Measurements from ENCODE around the gene KCNMB2.
"Not testable (repeated sequence)": the region's sequence is repeated elsewhere in the genome, so short reads cannot be mapped to it uniquely, and the experiment has no call there.

Gene KCNMB2

DNA sequence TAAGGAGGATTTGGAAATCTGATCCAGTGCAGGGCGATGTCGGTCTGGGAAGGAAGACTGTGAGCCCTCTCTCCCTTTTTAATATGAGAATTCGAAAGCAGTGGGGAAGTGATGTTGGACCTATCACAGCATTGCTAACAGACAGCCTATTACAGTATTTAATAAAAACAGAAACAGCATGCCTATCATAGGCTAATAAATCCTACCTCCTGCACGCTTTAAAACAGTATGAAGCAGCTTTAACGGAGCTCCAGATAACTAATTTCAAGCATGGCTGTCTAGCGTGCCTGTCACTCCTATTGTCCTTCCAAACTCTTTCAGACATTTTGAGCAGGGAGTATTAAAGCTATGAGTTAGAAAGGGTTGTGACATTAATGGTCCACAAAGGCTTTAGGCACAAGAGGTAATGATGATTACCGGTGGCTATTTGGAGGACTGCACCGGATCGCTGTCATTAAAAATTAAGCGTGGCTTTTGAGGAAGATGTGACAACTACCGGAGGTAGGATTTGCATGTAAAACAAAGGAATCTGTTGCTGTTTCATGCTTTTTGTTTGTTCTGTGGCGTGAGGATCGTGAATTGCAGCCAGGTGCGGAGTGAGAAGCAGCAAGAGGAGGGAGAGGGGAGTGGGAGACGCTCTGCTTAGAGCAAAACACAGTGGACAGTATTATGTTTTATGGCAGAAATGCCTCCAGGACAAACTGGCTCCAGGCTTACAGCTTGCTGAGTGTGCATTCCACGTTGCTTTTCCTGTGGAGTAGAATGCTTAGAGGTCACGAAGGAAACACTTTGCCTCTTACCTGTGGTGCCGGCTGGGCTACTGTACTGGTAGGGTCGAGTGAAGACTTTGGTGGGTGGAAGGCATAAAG lies at the start of gene KCNMB2:
KCNMB2 (plus strand) TSS at position 226 of the 869 bp plus-strand sequence.
- no peak for DNase-seq

DNA sequence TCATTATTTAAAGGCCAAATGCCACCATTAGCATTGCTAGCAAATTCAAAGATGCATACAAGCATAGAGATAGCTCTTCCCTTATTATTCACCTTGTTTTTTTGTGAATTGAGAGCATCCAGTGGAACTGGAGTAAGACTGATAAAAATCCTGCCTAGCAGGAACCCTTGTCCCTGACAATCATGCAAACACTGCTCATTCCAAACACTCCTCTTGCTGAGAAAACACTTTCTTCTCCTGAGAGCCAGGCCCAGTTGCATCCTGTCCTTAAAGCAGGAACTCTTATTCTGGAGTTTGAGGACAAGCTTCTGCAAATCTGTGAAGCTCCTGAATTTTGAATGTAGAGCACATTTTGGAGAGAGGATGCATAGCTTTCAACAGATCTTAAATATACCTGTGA lies 49.3 kb upstream of the KCNMB2 start:
- DNase-seq: no peak

DNA sequence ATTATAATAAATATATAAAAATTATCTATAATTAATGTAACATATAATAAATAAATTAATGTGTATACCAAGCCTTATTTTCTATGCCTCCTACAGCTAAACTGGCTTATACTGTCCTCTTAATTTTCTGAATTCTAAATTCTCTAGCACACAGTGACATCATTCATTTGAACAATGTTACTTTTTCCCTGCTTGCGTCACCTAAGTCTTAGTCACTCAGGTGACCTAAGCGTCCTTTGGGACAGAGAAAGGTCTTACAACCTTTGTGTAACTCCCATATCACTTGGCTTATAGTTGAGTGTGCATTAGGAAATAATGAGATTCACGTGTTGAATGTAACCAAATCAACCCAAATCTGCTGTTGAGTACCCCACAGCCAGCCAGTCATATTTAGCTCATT lies 48.5 kb upstream of the KCNMB2 start:
- DNase-seq: no peak

DNA sequence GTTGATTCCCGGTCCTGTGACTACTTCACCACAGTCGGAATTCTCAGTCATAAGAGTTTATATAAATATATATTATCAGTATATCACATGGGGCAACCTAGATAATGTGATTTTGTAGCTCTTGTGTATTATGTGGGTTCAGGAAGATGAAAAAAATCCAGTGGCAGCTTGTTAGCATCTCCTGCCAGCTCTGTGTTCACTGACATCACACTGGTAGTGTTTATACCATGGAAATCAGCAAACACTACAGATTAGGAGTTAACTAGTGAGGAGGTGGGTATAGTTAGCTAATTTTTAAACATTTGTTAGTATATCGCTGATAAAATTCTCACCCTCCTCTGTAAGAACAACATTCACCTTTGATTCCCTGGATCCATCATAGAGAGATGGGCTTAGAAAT lies 44.5 kb upstream of the KCNMB2 start:
- no peak for DNase-seq

DNA sequence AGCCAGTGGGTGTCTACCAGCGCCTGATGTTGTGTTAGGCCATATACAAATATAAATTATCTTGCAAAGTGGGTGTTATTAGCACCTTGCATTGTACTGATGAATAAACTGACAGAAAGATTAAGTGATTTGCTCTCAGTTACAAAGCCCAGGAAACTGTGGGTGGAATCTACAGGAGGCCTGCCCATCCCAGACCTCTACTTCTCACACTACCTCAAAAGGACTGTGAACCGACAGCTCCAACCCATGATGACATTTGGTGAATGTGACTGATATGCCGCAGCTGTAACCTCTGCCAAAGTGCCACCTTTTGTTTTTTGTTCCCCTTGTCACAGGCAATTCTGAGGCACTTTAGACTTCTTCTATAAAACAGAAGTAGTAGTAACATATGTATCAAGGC lies 43.7 kb upstream of the KCNMB2 start:
- DNase-seq: no peak

DNA sequence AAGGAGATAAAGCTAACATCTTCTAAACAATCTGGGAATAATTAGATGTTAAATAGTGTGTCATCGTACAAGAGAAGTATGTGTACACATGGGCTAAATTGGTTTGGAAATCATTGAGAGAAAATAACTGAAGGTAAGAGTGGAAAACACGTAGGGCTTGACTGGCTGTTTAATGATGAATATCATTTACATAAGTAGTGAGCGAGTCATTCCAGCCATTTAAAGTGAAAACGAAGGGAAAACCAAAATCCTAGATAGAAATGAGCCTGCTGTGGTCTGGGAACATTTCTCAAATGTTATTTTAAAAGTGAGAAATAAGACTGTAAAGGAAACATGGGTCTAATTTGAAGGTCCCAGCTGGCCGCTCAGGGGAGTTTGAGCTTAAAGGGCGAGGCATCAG lies 41.9 kb upstream of the KCNMB2 start:
- no peak for DNase-seq

DNA sequence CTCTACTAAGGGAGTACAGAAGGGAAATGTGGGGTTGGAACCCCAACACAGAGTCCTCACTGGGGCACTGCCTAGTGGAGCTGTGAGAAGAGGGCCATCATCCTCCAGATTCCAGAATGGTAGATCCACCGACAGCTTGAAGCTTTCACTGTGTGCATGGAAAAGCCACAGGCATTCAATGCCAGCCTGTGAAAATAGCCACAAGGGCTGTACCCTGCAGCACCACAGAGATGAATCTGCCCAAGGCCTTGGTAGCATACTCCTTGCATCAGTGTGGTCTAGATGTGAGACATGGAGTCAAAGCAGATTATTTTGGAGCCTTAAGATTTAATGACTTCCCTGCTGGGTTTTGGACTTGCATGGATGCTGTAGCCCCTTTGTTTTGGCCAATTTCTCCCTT lies 39.3 kb upstream of the KCNMB2 start:
- DNase-seq: no peak

DNA sequence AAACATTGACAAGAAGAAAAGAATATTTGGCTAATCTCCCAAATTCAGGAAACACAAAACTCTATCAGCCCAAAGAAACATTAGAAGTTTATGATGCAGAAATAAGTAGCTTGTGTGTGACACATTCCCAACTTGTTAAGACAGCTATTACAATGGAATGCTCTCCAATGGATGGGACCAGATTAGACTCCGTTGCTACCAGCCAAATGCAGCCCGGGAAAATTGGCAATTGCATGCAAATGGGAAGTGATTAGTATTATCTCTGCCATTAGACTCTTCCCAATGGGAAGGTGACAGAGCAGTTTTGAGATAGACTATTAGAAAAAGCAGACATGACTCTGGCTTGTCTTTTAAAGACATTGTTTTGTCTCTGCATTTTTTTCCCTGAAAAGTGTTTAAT lies 37.4 kb upstream of the KCNMB2 start:
- no peak for DNase-seq

DNA sequence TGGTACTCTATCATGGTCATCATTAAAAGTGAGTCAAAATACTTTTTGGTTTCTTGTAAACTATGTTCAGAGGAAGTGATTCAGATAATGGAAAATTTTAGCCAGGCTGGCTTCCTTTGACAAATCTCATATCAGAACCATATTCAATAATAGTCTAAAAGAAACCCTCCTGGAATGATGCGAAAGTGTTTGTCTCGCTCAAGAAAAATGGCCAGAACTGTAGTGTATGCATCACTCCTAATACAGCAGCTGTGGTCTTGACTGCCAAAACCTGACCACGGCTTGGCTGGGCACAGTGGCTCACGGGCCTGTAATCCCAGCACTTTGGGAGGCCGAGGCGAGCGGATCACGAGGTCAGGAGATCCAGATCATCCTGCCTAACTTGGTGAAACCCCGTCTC lies 35.6 kb upstream of the KCNMB2 start:
- no peak for DNase-seq

DNA sequence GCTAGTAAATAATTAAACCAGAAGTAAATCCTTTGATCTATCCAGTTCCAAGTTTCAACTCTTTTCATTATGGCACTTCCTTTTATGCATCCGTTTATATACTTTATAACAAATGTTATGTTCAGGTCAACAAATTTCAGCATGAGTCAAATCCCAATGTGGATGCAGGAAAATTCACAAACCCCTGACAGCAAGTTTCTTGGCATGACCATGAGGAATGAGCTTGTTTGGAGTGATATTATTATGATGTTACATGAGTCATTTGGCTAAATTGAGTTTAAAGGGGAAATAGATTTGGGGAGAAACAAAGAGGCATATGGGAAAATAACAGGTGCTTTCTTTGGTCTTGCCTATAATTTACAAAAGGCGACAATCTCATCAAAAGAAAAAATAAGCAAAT lies 32.1 kb upstream of the KCNMB2 start:
- DNase-seq: no peak

DNA sequence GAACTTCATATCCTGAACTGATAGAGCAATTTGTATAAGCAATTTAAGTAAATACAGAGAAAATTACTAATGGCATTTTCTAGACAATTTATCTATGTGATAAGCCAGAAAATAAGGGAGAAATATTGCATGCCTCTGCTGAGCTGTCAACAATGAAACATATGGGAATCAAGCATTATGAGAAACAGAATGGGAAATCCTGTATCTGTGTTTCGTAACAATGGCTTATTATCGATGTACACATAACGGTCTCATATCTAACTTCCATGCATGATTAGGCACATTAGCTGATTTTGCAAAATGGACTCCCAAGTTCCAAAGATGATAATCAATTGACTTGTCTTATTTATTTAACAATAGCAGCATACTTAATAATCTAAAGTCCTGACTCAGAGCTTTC lies 30.4 kb upstream of the KCNMB2 start:
- DNase-seq: no peak

DNA sequence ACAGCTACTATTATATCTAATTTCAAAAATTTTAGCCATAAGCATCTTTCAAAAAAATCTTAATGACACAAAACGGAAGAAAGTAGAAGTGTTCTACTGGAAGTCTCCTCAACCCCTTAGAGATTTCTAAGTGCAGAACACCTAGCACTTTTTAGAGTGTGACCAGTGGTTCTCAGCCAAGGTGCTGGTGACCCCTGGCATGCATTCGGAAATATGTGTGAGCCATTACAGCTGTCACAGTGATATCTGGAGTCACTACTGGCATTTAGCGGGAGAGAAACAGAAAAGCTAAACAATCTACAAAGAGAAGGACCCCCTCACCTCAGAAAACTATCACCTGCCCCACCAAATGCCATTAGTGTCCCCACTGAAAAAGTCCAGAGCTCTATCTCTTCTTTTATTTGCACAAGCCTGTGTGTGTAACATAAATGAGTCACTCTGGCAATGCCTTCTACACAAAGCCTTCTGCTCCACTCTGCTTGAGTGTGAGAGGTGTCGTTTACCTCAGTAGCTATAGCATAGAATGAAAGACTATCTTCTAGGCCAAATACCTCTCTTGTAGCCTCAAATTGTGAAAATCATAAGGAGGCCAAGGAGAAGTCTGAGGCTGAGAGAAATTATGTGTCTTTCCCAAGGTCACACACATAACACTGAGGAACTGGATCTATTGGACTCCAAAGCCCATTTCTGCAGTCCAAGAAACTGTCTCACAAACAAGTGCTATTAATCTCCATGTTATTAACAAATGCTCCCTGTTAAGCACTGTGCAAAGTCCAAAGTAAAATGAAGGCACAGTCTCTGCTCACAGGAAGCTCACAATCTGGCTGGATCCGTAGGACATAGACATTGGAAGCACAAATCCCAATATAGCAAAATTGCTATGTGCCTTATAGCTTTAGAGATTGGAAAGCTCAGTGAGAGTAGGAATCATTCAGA lies 28.5 kb upstream of the KCNMB2 start:
- no peak for DNase-seq

DNA sequence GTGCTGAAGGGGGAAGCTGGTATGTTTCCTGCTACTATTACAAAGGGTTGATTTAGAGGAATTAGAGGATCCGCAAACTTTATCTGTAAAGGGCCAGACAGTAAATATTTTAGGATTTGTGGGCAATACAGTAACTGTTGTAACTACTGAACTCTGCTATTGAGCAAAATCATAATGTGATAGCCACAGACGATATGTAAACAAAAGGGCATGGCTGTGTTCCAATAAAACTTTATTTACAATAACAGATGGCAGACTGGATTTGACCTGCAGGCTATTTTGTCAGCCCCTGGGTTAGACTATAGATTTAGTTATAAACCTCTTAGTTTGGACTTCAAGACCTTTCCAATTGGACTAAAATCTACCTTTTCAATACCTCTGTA lies 27.8 kb upstream of the KCNMB2 start:
- DNase-seq: no peak

DNA sequence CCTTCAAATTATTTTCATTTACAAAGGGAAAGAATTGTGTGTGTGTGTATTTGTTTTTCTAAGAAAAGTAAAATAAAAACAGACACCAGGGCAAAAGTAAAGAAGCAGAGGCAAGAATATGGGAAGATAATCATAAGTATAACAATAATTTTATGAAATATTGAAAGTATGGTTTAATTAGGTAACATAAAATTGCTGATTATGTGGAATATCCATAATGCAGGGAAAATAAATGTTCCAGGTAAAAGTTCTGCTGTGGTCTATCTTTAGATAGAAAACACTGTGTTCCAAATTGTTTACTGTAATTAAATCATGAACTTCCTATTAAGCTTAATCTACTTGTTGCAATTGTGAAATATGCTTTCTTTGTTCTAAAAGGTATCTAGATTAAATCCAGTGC lies 25.7 kb upstream of the KCNMB2 start:
- DNase-seq: no peak

DNA sequence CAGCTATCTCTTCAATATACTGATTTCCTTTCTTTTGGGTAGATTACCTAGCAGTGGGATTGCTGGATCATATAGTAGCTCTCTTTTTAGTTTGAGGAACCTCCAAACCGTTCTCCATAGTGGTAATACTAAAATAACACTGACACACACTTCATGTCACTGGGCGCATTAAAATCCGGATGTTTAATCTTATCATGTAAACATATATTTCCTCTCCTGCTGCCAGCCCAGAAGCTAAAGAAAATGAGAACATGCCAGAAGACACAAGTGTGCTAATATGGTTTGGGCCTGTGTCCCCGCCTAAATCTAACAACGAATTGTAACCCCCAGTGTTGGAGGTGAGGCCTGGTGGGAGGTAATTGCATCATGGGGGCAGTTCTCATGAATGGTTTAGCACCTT lies 23.6 kb upstream of the KCNMB2 start:
- DNase-seq: no peak

DNA sequence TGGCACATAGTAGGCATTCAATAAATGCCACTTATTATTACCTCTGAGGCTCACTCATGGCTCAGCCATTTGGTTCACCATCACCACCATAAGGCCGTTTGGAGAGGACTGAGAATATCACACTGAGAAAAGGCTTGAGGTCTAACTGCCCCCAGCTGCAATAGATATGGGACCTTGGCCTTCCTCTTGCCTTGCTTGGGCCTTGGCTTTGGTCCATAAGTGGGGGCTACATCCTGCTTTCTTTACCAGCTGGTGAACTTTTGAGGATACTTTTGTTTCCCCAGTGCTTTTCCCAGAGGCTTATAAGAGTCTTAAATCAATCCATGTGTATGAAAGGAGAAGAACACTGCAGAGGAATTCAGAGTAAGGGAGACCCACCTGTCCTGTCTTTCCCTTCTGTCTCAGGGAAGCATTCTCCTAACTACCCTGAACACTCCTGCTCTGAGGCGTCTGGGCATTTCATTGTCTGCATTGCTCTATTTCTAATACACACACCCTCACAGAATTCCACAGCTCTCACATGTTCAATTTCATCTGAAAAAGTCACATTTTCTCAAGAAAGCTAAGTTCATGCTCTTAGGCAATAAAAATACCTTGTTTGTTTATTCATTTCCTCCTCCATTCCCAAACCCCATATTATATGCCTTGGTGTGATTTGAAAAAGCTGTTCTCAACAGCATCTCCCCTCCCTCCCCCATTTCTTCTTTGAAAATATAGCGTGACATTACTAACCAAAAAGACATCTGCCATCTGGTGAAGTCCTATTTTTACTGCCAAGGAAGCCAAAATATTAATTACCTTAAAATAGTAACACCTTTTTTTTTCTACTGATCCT lies 22.5 kb upstream of the KCNMB2 start:
- no peak for DNase-seq

DNA sequence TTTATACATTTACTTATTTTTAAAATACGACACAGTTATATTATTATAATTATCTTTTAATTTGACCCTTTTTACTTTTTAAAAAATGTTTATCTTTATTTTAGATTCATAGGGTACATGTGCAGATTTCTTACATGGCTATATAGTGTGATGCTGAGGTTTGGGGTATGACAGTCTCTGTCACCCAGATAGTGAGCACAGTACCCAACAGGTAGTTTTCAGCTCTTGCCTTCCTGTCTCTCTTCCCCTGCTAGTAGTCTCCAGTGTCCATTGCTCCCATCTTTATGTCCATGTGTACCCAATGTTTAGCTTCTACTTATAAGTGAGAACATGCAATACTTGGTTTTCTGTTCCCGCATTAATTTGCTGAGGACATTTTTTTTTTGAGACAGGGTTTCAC lies 21.8 kb upstream of the KCNMB2 start:
- no peak for DNase-seq

DNA sequence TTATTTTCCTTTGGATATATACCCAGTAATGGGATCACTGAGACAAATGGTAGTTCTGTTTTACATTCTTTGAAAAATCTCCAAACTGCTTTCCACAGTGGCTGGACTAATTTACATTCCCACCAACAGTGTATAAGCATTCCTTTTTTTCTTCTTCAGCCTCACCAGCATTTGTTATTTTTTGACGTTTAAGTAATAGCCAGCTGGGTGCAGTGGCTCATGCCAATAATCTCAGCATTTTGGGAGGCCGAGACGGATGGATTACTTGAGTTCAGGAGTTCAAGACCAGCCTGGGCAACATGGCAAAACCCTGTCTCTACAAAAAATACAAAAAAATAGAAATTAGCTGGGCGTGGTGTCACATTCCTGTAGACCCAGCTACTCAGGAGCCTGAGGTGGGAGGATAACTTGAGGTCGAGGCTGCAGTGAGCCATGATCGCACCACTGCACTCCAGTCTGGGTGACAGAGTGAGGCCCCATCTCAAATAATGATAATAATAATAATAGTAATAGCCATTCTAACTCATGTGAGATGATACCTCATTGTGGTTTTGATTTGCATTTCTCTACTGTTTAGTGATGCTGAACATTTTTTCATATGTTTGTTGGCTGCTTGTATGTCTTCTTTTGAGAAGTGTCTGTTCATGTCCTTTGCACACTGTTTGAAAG lies 21.0 kb upstream of the KCNMB2 start:
- not testable (repeated sequence) for DNase-seq

DNA sequence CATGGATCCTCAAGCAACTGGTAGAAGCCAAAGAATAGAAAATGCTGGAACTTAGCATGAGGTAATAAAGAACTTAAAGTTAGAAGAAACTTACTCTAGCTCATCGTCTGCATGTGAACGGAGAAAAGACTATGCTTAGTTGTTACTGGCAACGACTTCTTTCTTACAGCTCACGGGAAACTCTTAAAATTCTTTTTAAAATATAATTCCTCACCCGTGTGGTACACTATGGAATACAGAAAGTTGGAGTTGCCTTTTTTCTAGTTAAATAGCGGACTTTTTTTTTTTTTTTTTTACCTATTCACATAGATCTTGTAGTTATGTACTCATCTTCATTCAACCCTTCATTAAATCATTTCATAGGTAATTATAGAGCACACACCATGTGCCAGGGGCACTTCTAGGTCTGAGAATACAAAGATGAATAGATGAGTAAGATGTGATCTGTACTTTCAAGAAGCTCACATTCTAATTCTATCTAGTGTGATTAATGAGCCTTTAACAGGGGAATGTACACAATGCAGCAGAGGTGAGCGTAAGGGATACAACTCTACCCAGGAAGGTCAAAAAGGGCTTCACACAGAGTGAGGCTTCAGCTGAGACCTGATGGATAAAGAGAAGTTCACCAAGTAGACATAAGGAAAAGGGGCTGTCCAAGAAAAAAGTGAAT lies 18.4 kb upstream of the KCNMB2 start:
- no peak for DNase-seq

DNA sequence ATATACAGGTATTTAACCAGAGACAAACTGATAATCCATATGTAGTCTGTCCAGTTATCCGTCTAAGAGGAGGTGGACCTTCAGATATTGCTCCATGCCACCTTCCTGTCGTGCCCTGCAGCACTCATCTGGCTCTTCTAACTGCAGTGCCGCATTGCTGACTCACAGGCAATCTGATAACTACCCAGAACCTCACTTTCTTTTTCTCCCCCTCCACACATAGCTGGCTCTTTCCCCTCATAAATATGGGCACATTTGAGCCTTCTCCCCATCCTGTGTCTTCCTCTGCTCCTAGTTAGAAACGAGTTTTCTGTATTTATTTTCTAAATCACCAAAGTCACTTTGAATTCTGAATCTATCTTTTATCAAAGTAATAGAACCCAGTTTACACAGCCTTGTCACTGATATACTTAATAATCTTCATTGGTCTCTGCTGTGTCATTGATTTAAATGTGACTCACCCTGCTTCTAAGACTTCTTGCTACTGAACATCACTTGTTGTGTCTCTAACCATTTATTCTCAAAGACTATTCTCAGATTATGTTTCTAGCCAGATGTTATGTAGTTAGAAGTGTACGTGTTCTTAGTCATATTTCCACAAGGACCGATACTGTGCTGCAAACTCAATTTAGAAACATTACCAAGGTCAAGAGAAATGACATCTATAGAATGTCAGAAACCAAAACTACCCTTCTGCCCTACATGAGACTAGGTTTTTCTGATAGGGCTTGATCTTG lies 17.4 kb upstream of the KCNMB2 start:
- no peak for DNase-seq

DNA sequence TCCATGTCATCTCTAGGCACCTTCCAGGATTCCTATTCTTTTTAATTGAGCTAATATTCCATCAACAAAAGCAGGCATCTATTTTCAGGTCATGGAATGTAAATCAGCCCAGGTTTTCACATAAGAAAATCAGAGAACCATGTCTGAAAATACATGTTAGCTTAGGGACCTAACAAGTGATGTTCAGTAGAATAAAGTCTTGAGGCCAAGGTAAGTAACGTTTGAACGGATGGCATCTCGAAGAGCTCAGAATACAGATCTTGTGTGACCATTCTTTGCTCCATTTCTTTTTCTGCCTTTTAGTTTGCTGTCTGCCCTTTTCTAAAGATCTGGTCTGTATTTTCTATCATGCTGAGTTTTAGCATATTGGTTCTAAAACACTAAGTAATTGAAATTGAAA lies 16.5 kb upstream of the KCNMB2 start:
- DNase-seq: no peak
